GM12864 (cell line): ENCODE results near the gene EPHA2.

Experiments used
- DNase-seq: peaks from one replicate; pipeline ENCODE4 v3.0.0-alpha.2; 2011; ENCODE audit warnings: low read depth
- H3K4me3 ChIP-seq: 2 replicates; pipeline ENCODE4 v1.5.1; 2011; ENCODE audit warnings: mild to moderate bottlenecking, low read depth, low read length, control low read depth
- TF ChIP-seq, protein P1 (sequence below): IDR thresholded peaks from 2 replicates; pipeline ENCODE4 v1.5.1; 2011; ENCODE audit warnings: low read depth, mild to moderate bottlenecking, moderate library complexity, low read length, control low read depth, inconsistent platforms; ENCODE audit errors: missing control alignments

Gene EPHA2

GRCh38 chr1:16132325-16132785, 23.5 kb downstream of the EPHA2 start:
- no peak overlapping the region for H3K4me3 ChIP-seq
- TF ChIP-seq, protein P1, sequence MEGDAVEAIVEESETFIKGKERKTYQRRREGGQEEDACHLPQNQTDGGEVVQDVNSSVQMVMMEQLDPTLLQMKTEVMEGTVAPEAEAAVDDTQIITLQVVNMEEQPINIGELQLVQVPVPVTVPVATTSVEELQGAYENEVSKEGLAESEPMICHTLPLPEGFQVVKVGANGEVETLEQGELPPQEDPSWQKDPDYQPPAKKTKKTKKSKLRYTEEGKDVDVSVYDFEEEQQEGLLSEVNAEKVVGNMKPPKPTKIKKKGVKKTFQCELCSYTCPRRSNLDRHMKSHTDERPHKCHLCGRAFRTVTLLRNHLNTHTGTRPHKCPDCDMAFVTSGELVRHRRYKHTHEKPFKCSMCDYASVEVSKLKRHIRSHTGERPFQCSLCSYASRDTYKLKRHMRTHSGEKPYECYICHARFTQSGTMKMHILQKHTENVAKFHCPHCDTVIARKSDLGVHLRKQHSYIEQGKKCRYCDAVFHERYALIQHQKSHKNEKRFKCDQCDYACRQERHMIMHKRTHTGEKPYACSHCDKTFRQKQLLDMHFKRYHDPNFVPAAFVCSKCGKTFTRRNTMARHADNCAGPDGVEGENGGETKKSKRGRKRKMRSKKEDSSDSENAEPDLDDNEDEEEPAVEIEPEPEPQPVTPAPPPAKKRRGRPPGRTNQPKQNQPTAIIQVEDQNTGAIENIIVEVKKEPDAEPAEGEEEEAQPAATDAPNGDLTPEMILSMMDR: no peak

GRCh38 chr1:16131636-16132324, 24.1 kb downstream of the EPHA2 start:
- TF ChIP-seq, protein P1: no peak
- no peak for DNase-seq
- no peak overlapping the region for H3K4me3 ChIP-seq

More at GRCh38 chr1:16132325-16132785, 23.5 kb downstream of the EPHA2 start:
- DNase-seq: no peak

- TF ChIP-seq, protein P1: no peak
- H3K4me3 ChIP-seq: no peak overlapping the region
Observed at GRCh38 chr1:16130827-16131226, 25.0 kb downstream of the EPHA2 start.

GRCh38 chr1:16129921-16130543, 25.8 kb downstream of the EPHA2 start:
- no peak overlapping the region for H3K4me3 ChIP-seq
- no peak for DNase-seq
- TF ChIP-seq, protein P1: no peak

More at GRCh38 chr1:16130827-16131226, 25.0 kb downstream of the EPHA2 start:
- DNase-seq: no peak

DNA sequence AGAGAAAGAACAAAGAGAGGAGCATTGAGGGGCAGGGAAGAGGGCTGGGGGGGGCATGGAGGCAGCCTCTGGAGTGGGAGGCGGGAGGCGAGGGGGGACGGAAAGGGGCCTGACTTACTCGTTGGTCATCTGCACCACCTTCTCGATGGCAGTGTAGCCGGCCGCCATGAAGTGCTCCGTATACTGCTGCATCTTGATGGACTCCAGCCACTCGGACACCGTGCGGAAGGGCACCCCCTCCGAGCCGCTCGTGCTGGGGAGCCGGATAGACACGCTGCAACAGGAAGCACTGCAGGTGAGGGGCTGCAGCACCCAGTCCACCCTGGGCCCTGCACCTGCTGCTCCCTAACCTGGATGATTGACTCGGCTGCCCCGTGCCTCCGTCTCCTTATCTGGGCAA, 26.6 kb downstream of the EPHA2 start:
- H3K4me3 ChIP-seq: no peak overlapping the region
- TF ChIP-seq, protein P1: no peak
- DNase-seq: no peak

- TF ChIP-seq, protein P1: no peak
- DNase-seq: no peak
Observed at GRCh38 chr1:16128338-16128741, 27.5 kb downstream of the EPHA2 start.

More at GRCh38 chr1:16128338-16128741, 27.5 kb downstream of the EPHA2 start:
- H3K4me3 ChIP-seq: no peak overlapping the region
